H1 (cell line): Measurements from ENCODE around the gene CDC42BPB. TPM values are rescaled to one million over a fixed set of nuclear protein-coding genes. Genes with fewer than 3 reads are reported as not detected.

Source experiments
- CTCF ChIA-PET: fragments of 300-600 bp; sonication (Branson Sonifier 250); formaldehyde crosslinking; loops from one replicate; lab custom pipeline; 2021; ENCODE audit not compliant: partially characterized antibody; lab: Charles Lee
- POLR2A ChIA-PET: fragments of 300-600 bp; sonication (Branson Sonifier 250); formaldehyde crosslinking; loops from one replicate; lab custom pipeline; 2021; ENCODE audit warnings: inconsistent platforms; ENCODE audit not compliant: partially characterized antibody; lab: Charles Lee
- DNase-seq, 2 experiments: peaks; one replicate each; pipeline versions ENCODE4 v3.0.0 to v3.0.0-alpha.2; 2010 to 2022; ENCODE audit warnings: low spot score in 2 of 2, low read depth in 1 of 2, mixed read lengths in 1 of 2
- FAIRE-seq: peaks from 2 replicates; lab custom pipeline; 2011; peaks lifted over from hg19 to GRCh38; lab: Jason Lieb, UNC
- H2AFZ ChIP-seq: 2 replicates; pipeline ENCODE4 v1.8.1; 2012; ENCODE audit warnings: low read length, inconsistent platforms
- H2AK5ac ChIP-seq: 2 replicates; pipeline ENCODE4 v1.6.1; 2013; ENCODE audit warnings: low read depth, low read length
- H2BK120ac ChIP-seq: replicated peaks from 2 replicates; pipeline ENCODE3; 2013; ENCODE audit warnings: low read depth, low read length, inconsistent platforms
- H2BK12ac ChIP-seq: 2 replicates; pipeline ENCODE4 v1.6.1; 2013; ENCODE audit warnings: low read depth, low read length
- H2BK15ac ChIP-seq: 2 replicates; pipeline ENCODE4 v1.6.1; 2013; ENCODE audit warnings: low read length
- H2BK20ac ChIP-seq: 2 replicates; pipeline ENCODE4 v1.6.1; 2013; ENCODE audit warnings: low read length
- H2BK5ac ChIP-seq: 2 replicates; pipeline ENCODE4 v1.6.1; 2013; ENCODE audit warnings: low read depth, low read length
- H3K14ac ChIP-seq: 2 replicates; pipeline ENCODE4 v1.6.1; 2013; ENCODE audit warnings: inconsistent platforms; ENCODE audit not compliant: insufficient read length
- H3K18ac ChIP-seq: 2 replicates; pipeline ENCODE4 v1.6.1; 2013; ENCODE audit warnings: low read length; ENCODE audit errors: extremely low read depth
- H3K23ac ChIP-seq: 2 replicates; pipeline ENCODE4 v1.6.1; 2013; ENCODE audit warnings: inconsistent platforms; ENCODE audit not compliant: insufficient read length
- H3K23me2 ChIP-seq: 2 replicates; pipeline ENCODE4 v1.6.1; 2013; ENCODE audit warnings: low read depth, low read length
- H3K27ac ChIP-seq: 2 replicates; pipeline ENCODE4 v1.6.1; 2011; ENCODE audit warnings: low read depth, low read length, inconsistent platforms
- H3K27me3 ChIP-seq, 4 experiments: replicated peaks in 1 of 4; 1 replicate in 1 of 4; 2 replicates in 3 of 4; pipeline versions ENCODE4 v1.6.1 to v1.8.1; 2011 to 2013; ENCODE audit warnings: low read length in 3 of 4, mild to moderate bottlenecking in 3 of 4, inconsistent platforms in 2 of 4, mixed read lengths in 2 of 4, moderate library complexity in 1 of 4; ENCODE audit not compliant: control insufficient read depth in 3 of 4, insufficient read depth in 3 of 4; ENCODE audit errors: extremely low read depth in 1 of 4
- H3K36me3 ChIP-seq, 4 experiments: 2 replicates each; pipeline versions ENCODE4 v1.6.1 to v1.8.1; 2011 to 2013; ENCODE audit warnings: mild to moderate bottlenecking in 4 of 4, low read length in 3 of 4, moderate library complexity in 2 of 4, control low read depth in 1 of 4, inconsistent platforms in 1 of 4; ENCODE audit not compliant: insufficient read depth in 4 of 4, control insufficient read depth in 2 of 4
- H3K4ac ChIP-seq: replicated peaks from 2 replicates; pipeline ENCODE3; 2013; ENCODE audit warnings: low read length, low read depth, mixed read lengths, inconsistent platforms; ENCODE audit not compliant: insufficient read length
- H3K4me1 ChIP-seq, 4 experiments: replicated peaks in 1 of 4; 1 replicate in 1 of 4; 2 replicates in 3 of 4; pipeline versions ENCODE4 v1.6.1 to v1.8.1; 2011 to 2013; ENCODE audit warnings: low read length in 3 of 4, inconsistent platforms in 2 of 4, mixed read lengths in 1 of 4; ENCODE audit not compliant: insufficient read depth in 4 of 4, control insufficient read depth in 3 of 4
- H3K4me2 ChIP-seq, 2 experiments: 2 replicates each; pipeline versions ENCODE4 v1.6.1 to v1.8.1; 2011 to 2013; ENCODE audit warnings: low read depth in 2 of 2, low read length in 2 of 2, control low read depth in 1 of 2, inconsistent platforms in 1 of 2, mild to moderate bottlenecking in 1 of 2; ENCODE audit not compliant: insufficient read depth in 1 of 2
- H3K4me3 ChIP-seq, 4 experiments: fragments of 200-600, 300-600 bp in 1 of 4; sonication (generic), shearing (Covaris generic), sonication (Bioruptor Twin) in 1 of 4; 2 replicates each; pipeline versions ENCODE4 v1.5.1 to v1.8.1; 2011 to 2016; ENCODE audit warnings: low read length in 4 of 4, low read depth in 3 of 4, control low read depth in 2 of 4, inconsistent platforms in 2 of 4, mild to moderate bottlenecking in 2 of 4, mixed read lengths in 1 of 4, moderate library complexity in 1 of 4; ENCODE audit not compliant: insufficient read depth in 2 of 4; ENCODE audit errors: extremely low read depth in 1 of 4
- H3K56ac ChIP-seq: replicated peaks from 2 replicates; pipeline ENCODE3; 2013; ENCODE audit warnings: low read depth, mild to moderate bottlenecking, mixed read lengths, low read length, inconsistent platforms; ENCODE audit not compliant: insufficient read length
- H3K79me1 ChIP-seq: 2 replicates; pipeline ENCODE4 v1.6.1; 2013; ENCODE audit warnings: low read depth, low read length, control low read depth
- H3K79me2 ChIP-seq, 2 experiments: 2 replicates each; pipeline versions ENCODE4 v1.6.1 to v1.8.1; 2012 to 2013; ENCODE audit warnings: low read length in 2 of 2, mild to moderate bottlenecking in 2 of 2, inconsistent platforms in 1 of 2; ENCODE audit not compliant: insufficient read depth in 2 of 2, control insufficient read depth in 1 of 2
- H3K9ac ChIP-seq, 4 experiments: replicated peaks in 1 of 4; 1 replicate in 1 of 4; 2 replicates in 3 of 4; pipeline versions ENCODE4 v1.6.1 to v1.8.1; 2011 to 2013; ENCODE audit warnings: low read depth in 3 of 4, low read length in 3 of 4, control low read depth in 2 of 4, mild to moderate bottlenecking in 2 of 4, moderate library complexity in 2 of 4, inconsistent platforms in 1 of 4; ENCODE audit errors: extremely low read depth in 1 of 4
- H3K9me3 ChIP-seq, 2 experiments: 2 replicates each; pipeline versions ENCODE4 v1.6.1 to v1.8.1; 2012 to 2013; ENCODE audit warnings: mild to moderate bottlenecking in 2 of 2, moderate library complexity in 2 of 2, control low read depth in 1 of 2, inconsistent platforms in 1 of 2, low read depth in 1 of 2, low read length in 1 of 2, mixed read lengths in 1 of 2; ENCODE audit not compliant: insufficient read depth in 2 of 2
- H4K20me1 ChIP-seq, 2 experiments: replicated peaks in 1 of 2; 2 replicates each; pipeline versions ENCODE3 to v1.8.1; 2011 to 2013; ENCODE audit warnings: inconsistent platforms in 2 of 2, low read length in 2 of 2, mild to moderate bottlenecking in 1 of 2; ENCODE audit not compliant: insufficient read depth in 2 of 2, control insufficient read depth in 1 of 2
- H4K5ac ChIP-seq: 2 replicates; pipeline ENCODE4 v1.6.1; 2013; ENCODE audit warnings: low read length, low read depth, mixed read lengths, inconsistent platforms; ENCODE audit not compliant: insufficient read length
- H4K8ac ChIP-seq: 2 replicates; pipeline ENCODE4 v1.8.0; 2013; ENCODE audit warnings: mild to moderate bottlenecking, moderate library complexity, low read length, inconsistent platforms; ENCODE audit not compliant: insufficient read depth; ENCODE audit errors: extremely low read depth
- H4K91ac ChIP-seq: replicated peaks from 2 replicates; pipeline ENCODE3; 2013; ENCODE audit warnings: low read length, mixed read lengths, inconsistent platforms; ENCODE audit not compliant: insufficient read length
- CEBPB ChIP-seq: IDR thresholded peaks from 2 replicates; pipeline ENCODE4 v1.6.1; 2012; ENCODE audit warnings: low read depth, low read length
- WGBS, 2 experiments: shearing (Covaris generic) in 1 of 2; methylation state at CpG; one replicate each; pipeline versions ENCODE4 v1.1.6 to v1.1.7; 2013 to 2015; ENCODE audit warnings: low lambda C conversion rate in 2 of 2, mixed read lengths in 2 of 2, inconsistent platforms in 1 of 2, low coverage in 1 of 2, missing lambda C conversion rate in 1 of 2; ENCODE audit not compliant: insufficient replicate concordance in 2 of 2, insufficient coverage in 1 of 2, insufficient read length in 1 of 2; ENCODE audit errors: extremely low coverage in 1 of 2, missing lambda C conversion rate in 1 of 2; 5-methylcytosine and 5-hydroxymethylcytosine counted together
- polyA plus RNA-seq, 7 experiments: library from polyadenylated mRNA; depleted of rRNA in 3 of 7; stranded (reverse) in 5 of 7; unstranded in 2 of 7; fragments of >200 nt in 5 of 7; fragments of 200-250 nt in 2 of 7; gene quantifications; 1 replicate in 5 of 7; 2 replicates in 1 of 7; 4 replicates in 1 of 7; pipeline versions ENCODE4 v1.2.1 to v1.2.3, GENCODE V29; 2011 to 2013; ENCODE audit warnings: missing spikeins in 2 of 7, mixed read lengths in 2 of 7
- total RNA-seq: library from RNA; stranded (reverse); fragmentation: NEBNext Ultra II Directional; extraction: Animal tissue kit (Norgen Biotek cat#: 25700); gene quantifications from 2 replicates; pipeline ENCODE4 v1.2.1, GENCODE V29; 2021

CDC42BPB gene
- total and polyA plus RNA-seq, 2 of the 8 experiments (the other 6 are each of a cell fraction or from before 2014, with no cell fraction given) = 51.2 to 88.2 TPM

DNA sequence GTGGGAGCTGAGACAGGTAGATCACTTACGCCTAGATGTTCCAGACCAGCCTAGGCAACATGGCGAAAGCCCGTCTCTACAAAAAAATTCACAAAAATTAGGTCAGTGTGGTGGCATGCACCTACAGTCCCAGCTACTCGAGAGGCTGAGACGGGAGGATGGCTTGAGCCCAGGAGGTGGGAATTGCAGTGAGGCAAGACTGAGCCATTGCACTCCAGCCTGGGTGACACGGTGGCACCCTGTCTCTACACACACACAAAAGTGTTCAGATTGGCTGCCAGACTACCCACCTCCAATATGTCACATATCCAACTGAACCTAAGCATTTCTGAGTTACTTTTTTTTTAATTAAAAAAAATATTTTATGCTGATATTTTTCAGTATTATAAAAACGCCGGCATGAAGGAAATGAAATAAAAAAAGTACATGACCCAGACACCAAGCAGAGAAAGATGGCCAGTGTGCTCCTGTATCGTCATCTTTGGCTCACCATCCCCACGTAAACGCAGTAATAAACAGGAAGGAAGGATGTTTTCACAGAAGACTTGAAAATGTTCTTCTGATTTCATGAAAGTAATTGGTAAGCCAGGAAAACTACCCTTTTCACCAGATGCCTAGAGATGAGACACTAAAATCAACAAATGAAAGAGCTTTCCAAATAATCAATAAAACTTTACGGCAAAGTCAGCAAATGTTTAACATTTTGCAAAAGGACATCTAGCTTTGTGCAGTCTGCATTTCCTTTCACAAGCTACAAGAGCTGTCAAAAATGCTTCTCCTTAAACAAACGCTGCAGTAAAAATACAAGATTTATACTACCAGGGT is 26.4 kb downstream of the CDC42BPB start:
- Histone ChIP-seq H3K23ac (no peak overlapping the region), H2BK5ac (no peak overlapping the region), H3K27me3 (no peaks in the 10 kb centered on the region), H3K4ac (no peak overlapping the region), H3K14ac (no peak overlapping the region), H3K4me1 (0 out of 7 replicates have a peak, but pooled peaks cover 0 to 2% (median 0%) of the 10 kb centered on the region in 4 experiments), H3K36me3 (no peaks in the 10 kb centered on the region; a peak in 1 of 8 replicates), H3K79me1 (peaks cover 13% of the 10 kb centered on the region), H2AK5ac (no peak overlapping the region), H3K23me2 (no peaks in the 10 kb centered on the region)
- DNase-seq = no peak
- CTCF ChIA-PET = interaction anchor here (0.6 to 2.0 kb wide), 10 partner anchors 11 to 287 kb away, joined by 3 to 6 read pairs (median 4); no protein-coding TSS in a partner anchor
- no peak for FAIRE-seq
- TF ChIP-seq CEBPB = no peak
- TF ChIP-seq, all 59 proteins: peak for 0
- no peak overlapping the region for H2BK15ac ChIP-seq
- H3K27ac ChIP-seq = no peak overlapping the region
- no peak overlapping the region for H3K18ac ChIP-seq
- H4K5ac ChIP-seq = no peak overlapping the region
- H2BK20ac ChIP-seq = no peak overlapping the region
- no peak overlapping the region for H3K56ac ChIP-seq
- peaks cover 0 to 20% of the 10 kb centered on the region in 2 experiments for H4K20me1 ChIP-seq
- no peak overlapping the region for H2BK120ac ChIP-seq
- WGBS, 2 experiments = 94% methylated on average over 13 of the region's 13 CpGs; no CpG with 5 or more reads in 1 of the 2 experiments
- no peaks in the 10 kb centered on the region for H3K9me3 ChIP-seq
- no peak overlapping the region for H3K9ac ChIP-seq
- H3K4me3 ChIP-seq = no peak overlapping the region
- H2AFZ ChIP-seq = no peak overlapping the region
- POLR2A ChIA-PET = no interaction called here
- H2BK12ac ChIP-seq = no peak overlapping the region
- peaks cover 0 to 66% of the 10 kb centered on the region in 2 experiments; a peak in 3 of 4 replicates for H3K79me2 ChIP-seq
- H3K4me2 ChIP-seq = no peak overlapping the region
- peak overlapping the region; percentile 57; the same call in 1 of the 2 replicates for H4K8ac ChIP-seq
- H4K91ac ChIP-seq = no peak overlapping the region
